ENCODE measurements around the gene HOXA13. TPM values are rescaled to one million over a fixed set of nuclear protein-coding genes. Genes with fewer than 3 reads are reported as not detected.
A peak's percentile ranks its signal among the peaks of the same experiment; 100 is the strongest.

HOXA13 gene
- total RNA-seq, 2 experiments from 2014 or later: 0.32 to 0.54 TPM

DNA sequence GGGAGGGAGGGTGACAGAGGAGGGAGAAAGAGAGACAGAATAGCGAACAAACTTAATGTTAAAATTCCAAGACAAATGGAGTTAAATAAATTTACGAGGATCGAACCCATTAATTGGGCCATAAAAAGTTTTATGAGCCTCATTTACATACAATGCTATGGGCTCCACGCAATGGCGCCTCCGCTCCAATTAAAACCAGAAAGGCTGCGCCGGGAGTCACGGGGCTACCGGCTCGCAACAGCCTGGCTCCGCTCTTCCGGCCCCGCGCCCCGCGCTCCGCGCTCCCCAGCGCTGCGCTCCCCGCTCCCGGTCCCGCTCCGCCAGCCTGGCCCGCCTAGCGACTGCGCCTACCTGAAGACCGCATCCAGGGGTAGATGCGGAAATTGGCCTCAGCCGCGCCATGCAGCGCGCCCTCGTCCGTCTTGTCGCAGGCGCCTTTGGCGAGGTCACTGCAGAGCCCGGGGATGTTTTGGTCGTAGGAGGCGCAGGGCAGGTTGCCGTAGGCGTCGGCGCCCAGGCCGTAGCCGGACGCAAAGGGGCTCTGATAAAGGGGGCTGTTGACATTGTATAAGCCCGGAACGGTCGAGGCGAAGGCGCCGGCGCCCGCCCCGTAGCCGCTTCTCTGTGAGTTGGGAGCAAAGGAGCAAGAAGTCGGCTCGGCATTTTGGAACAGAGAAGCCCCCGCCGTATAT is 43.9 kb downstream of the HOXA13 start:
- Histone ChIP-seq H2AFZ (ENCODE audit: low read length) (peak overlapping the region; percentile 99), H3K4me3 (ENCODE audit: low read depth, low read length, poor library complexity, severe bottlenecking) (peak overlapping the region; percentile 69), H3K27ac (ENCODE audit: low read depth, low read length, poor library complexity, severe bottlenecking) (peak overlapping the region; percentile 47), H3K9me2 (ENCODE audit: insufficient read depth, low read length) (no peaks in the 10 kb centered on the region), H4K20me1 (ENCODE audit: insufficient read depth, low read length) (no peaks in the 10 kb centered on the region), H3K4me2 (ENCODE audit: low read length) (peak overlapping the region; percentile 84), H3K36me3 (ENCODE audit: insufficient read depth, low read length) (no peaks in the 10 kb centered on the region), H3K4me1 (ENCODE audit: insufficient read depth, low read length, poor library complexity, severe bottlenecking) (peaks cover 40% of the 10 kb centered on the region), H3K9me3 (ENCODE audit: low read length) (no peaks in the 10 kb centered on the region), H3K79me2 (ENCODE audit: insufficient read depth, low read depth, low read length) (no peaks in the 10 kb centered on the region)
- no TSS peak for BruUV-seq (replicated peaks)
- intact Hi-C loops (cut with micrococcal nuclease; ENCODE audit: unreplicated experiment): loop anchor here (10.0 kb wide), 1 partner anchor 1261 kb away; no protein-coding TSS in a partner anchor
- ChIA-PET POLR2A (interaction anchor here (0.6 kb wide), 1 partner anchor 190 kb away, joined by 3 read pairs; no protein-coding TSS in a partner anchor), CTCF (ENCODE audit: unreplicated experiment) (interaction anchor here (0.5 kb wide), 1 partner anchor 296 kb away, joined by 3 read pairs; no protein-coding TSS in a partner anchor)
- TF ChIP-seq, protein P1, sequence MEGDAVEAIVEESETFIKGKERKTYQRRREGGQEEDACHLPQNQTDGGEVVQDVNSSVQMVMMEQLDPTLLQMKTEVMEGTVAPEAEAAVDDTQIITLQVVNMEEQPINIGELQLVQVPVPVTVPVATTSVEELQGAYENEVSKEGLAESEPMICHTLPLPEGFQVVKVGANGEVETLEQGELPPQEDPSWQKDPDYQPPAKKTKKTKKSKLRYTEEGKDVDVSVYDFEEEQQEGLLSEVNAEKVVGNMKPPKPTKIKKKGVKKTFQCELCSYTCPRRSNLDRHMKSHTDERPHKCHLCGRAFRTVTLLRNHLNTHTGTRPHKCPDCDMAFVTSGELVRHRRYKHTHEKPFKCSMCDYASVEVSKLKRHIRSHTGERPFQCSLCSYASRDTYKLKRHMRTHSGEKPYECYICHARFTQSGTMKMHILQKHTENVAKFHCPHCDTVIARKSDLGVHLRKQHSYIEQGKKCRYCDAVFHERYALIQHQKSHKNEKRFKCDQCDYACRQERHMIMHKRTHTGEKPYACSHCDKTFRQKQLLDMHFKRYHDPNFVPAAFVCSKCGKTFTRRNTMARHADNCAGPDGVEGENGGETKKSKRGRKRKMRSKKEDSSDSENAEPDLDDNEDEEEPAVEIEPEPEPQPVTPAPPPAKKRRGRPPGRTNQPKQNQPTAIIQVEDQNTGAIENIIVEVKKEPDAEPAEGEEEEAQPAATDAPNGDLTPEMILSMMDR (conservative IDR thresholded peaks at IDR 0.05; ENCODE audit: low read length): no peak; the same call in 1 of the 2 replicates
- no peak for TF ChIP-seq EZH2phosphoT487 (IDR thresholded peaks at IDR 0.05; ENCODE audit: borderline replicate concordance, low read depth, low read length)
- DNase-seq (ENCODE audit: low spot score): peak; percentile 65

DNA sequence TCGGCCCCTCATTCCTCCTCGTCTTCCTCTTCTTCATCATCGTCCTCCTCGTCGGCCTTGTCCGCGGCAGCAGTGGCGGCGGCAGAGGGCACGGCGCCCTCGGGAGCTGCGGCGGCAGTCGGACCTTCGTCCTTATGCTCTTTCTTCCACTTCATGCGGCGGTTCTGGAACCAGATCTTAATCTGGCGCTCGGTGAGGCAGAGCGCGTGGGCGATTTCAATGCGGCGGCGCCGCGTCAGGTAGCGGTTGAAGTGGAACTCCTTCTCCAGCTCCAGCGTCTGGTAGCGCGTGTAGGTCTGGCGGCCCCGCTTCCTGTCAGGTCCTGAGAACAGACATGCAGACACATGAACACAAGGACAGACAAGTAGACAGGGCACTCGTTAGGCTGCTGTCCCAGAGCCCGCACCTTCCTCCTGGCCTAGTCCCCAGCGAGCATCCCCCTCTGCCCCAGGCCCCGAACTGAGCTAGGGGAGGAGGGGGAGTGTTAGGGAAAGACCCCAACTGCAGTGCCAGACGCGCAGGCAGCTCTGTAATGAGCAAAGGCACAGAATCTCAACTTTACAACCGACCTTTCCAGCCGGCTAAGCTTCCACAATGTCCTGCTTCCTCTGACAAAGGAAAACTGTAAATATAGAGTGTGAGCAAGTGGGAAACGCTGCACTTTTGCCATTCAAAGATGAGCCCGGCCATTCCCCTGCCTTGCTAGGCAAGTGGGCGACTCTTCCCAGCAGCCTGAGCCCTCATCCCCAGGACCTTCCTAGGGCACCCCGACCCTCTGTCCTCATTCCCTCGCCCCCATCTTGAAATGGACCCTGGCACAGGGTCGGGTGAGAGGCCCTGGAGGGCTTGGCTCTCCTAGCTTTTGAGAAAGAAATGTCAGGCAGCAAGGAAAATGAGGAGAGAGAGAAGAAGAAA is 44.7 kb downstream of the HOXA13 start:
- BruUV-seq (replicated peaks): no TSS peak

More for the DNA sequence above, 44.7 kb downstream of the HOXA13 start:
- peak overlapping the region; percentile 69 for H3K4me3 ChIP-seq (ENCODE audit: low read depth, low read length, poor library complexity, severe bottlenecking)
- H3K27ac ChIP-seq (ENCODE audit: low read depth, low read length, poor library complexity, severe bottlenecking): peak overlapping the region; percentile 47
- no peaks in the 10 kb centered on the region for H3K79me2 ChIP-seq (ENCODE audit: insufficient read depth, low read depth, low read length)
- POLR2A ChIA-PET: interaction anchor here (0.6 kb wide), 2 partner anchors 189 to 877 kb away, joined by 3 read pairs; no protein-coding TSS in a partner anchor
- no peaks in the 10 kb centered on the region for H4K20me1 ChIP-seq (ENCODE audit: insufficient read depth, low read length)
- peak; percentile 33 for DNase-seq (ENCODE audit: low spot score)
- intact Hi-C loops (cut with micrococcal nuclease; ENCODE audit: unreplicated experiment): loop anchor here (10.0 kb wide), 1 partner anchor 1260 kb away; no protein-coding TSS in a partner anchor
- H3K4me1 ChIP-seq (ENCODE audit: insufficient read depth, low read length, poor library complexity, severe bottlenecking): peaks cover 35% of the 10 kb centered on the region
- H3K9me3 ChIP-seq (ENCODE audit: low read length): no peaks in the 10 kb centered on the region
- peak overlapping the region; percentile 84 for H3K4me2 ChIP-seq (ENCODE audit: low read length)
- no peaks in the 10 kb centered on the region for H3K9me2 ChIP-seq (ENCODE audit: insufficient read depth, low read length)
- TF ChIP-seq, protein P1 (conservative IDR thresholded peaks at IDR 0.05; ENCODE audit: low read length): no peak
- no peak for TF ChIP-seq EZH2phosphoT487 (IDR thresholded peaks at IDR 0.05; ENCODE audit: borderline replicate concordance, low read depth, low read length)
- peak overlapping the region; percentile 99 for H2AFZ ChIP-seq (ENCODE audit: low read length)
- CTCF ChIA-PET (ENCODE audit: unreplicated experiment): interaction anchor here (0.5 kb wide), 1 partner anchor 296 kb away, joined by 3 read pairs; no protein-coding TSS in a partner anchor
- H3K36me3 ChIP-seq (ENCODE audit: insufficient read depth, low read length): no peaks in the 10 kb centered on the region

Data from OCI-LY7 (cell line).